Choroid plexus epithelial cell (primary cell): Measurements from ENCODE around the gene ZFHX3.

Source experiments
- DNase-seq: peaks from one replicate; pipeline ENCODE4 v3.0.0-alpha.2; 2010; ENCODE audit warnings: low read depth
- H3K4me3 ChIP-seq: 2 replicates; pipeline ENCODE4 v1.5.1; 2011; ENCODE audit warnings: low read depth, mild to moderate bottlenecking, control low read depth, low read length, moderate library complexity
- TF ChIP-seq, protein P1 (sequence below): conservative IDR thresholded peaks from 2 replicates; pipeline ENCODE4 v1.5.1; 2011; ENCODE audit warnings: low read depth, mild to moderate bottlenecking, control low read depth, inconsistent platforms, low read length, moderate library complexity

ZFHX3 gene

DNA sequence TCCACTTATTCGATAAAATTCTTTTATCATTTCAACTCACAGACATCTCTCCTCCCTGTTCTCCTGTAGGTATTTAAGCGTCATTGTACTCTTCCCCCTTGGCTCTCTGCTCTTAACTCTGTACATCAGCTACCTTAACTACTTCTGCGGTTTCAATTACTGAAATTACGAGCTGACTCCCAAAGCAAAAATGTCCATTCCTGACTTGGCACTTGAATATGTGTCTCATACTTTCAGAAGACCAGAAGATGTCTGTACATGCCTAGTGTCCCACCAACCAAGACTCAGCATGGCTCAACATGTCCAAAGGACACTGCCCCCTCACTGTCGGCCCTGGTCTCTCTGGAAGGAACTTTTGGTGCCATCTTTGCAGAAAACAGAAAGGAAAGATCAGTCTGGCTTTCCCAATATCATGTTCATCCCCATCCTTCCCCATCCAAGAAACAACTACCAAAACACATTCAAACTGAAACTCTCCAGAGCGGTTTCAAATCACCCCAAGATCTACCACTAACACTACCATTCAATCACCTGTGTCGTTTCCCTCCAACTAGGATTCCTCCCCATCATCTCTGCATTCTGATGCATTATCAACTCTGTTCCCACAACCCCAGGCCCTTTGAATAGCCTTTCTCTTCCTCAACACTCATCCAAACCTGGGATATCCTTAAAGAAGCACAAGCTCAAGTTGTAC, 74.9 kb downstream of the ZFHX3 start:
- TF ChIP-seq, protein P1, sequence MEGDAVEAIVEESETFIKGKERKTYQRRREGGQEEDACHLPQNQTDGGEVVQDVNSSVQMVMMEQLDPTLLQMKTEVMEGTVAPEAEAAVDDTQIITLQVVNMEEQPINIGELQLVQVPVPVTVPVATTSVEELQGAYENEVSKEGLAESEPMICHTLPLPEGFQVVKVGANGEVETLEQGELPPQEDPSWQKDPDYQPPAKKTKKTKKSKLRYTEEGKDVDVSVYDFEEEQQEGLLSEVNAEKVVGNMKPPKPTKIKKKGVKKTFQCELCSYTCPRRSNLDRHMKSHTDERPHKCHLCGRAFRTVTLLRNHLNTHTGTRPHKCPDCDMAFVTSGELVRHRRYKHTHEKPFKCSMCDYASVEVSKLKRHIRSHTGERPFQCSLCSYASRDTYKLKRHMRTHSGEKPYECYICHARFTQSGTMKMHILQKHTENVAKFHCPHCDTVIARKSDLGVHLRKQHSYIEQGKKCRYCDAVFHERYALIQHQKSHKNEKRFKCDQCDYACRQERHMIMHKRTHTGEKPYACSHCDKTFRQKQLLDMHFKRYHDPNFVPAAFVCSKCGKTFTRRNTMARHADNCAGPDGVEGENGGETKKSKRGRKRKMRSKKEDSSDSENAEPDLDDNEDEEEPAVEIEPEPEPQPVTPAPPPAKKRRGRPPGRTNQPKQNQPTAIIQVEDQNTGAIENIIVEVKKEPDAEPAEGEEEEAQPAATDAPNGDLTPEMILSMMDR: no peak
- DNase-seq: no peak
- no peak overlapping the region for H3K4me3 ChIP-seq

DNA sequence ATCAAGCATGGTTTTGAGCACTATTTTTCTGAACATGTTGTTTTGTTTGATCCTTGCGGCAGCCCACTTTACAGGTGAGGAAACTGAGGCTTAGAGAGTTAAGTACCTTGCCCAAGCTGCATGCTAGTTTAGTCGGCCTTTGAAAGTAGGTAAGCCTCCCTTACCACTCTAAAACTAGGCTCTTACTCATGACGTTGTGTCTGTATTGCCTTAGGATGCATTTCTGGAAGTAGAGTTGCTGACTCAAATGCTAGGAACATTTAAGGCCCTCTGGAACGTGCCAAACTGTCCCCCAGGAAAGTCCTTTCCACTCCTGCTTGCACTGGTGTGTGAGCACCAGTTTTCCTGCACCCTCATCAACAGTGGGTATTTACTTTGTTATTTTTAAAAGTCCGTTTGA, 76.6 kb downstream of the ZFHX3 start:
- H3K4me3 ChIP-seq: no peak overlapping the region
- TF ChIP-seq, protein P1: no peak
- DNase-seq: no peak

DNA sequence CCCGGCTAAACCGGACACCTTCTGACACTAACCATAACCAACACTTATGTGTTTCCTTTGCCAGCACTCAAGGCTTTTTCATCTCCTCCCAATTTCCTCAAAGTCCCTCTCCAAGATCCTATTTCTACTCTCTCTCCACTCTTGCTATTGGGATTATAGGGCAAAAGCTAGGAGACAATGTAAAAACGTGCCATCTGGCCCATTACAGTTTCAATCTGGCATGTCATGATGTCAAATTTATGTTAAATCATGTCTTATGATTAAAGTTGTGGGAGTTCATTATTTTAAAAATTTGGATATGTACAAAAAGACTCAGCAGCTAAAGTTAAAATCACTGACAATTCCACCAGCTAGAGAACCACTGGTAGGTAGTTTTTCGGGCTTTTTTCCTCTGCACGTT, 77.3 kb downstream of the ZFHX3 start:
- H3K4me3 ChIP-seq: no peak overlapping the region
- DNase-seq: no peak
- TF ChIP-seq, protein P1: no peak

DNA sequence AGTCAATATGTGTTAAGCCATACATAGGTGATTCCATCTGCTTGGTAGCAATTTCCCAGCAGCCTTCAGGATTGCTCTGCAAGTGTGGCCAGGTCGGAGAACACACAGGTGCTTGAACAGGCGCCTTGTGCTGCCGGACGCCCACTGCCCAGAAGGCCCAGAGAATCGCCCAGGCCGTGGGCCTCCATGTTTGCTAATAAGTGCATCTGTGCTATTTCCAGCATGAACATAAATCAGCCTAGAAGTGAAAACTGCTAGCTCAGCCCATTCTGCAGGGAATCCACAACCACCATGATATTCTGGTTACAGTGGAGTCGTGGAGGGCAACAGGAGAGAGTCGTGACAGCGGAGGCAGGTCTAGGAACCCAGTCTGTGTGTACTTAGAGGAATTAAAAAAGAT, 78.1 kb downstream of the ZFHX3 start:
- H3K4me3 ChIP-seq: no peak overlapping the region
- TF ChIP-seq, protein P1: no peak
- DNase-seq: no peak

DNA sequence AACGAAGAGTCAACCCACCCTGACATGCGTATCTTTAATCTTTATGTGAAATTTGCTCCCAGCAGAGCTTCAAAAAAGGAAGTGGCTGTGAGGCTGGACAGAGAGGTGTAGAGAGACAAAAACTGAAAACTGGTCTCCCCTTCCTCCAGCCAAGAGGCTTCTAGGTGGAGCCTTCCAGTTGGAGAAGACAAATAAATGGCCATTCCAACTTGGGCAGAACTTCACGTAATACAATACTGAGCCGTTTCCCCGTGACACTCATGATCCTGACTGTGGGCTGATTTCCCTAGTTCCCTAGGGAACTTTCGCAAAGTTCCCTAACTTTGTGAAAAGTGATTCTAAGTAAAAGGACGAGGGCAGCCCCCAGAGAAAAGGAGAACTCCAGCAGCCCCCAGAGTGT, 78.8 kb downstream of the ZFHX3 start:
- TF ChIP-seq, protein P1: no peak
- H3K4me3 ChIP-seq: no peak overlapping the region
- no peak for DNase-seq

DNA sequence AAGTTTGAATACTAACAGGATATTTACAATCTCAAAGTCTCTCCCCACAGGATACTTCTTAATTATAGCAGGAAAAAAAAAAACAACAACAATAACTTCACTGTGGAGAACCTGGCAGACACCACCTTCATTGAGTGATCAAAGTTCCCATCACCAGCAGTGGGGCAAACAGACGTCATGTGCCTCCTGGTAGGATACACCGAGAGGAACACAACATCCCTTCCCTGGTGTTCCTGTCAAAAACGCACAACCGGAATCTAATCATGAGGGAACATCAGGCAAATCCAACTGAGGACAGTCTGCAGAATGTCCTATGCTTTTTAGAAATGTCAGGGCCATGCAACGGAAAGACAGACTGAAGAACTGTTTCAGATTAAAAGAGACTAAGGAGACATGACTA, 80.0 kb downstream of the ZFHX3 start:
- DNase-seq: no peak
- no peak overlapping the region for H3K4me3 ChIP-seq
- TF ChIP-seq, protein P1: no peak
